Type B pancreatic cell (in vitro differentiated cells): ENCODE measurements around the gene ABCA9. TPM values are rescaled to one million over a fixed set of nuclear protein-coding genes. Genes with fewer than 3 reads are reported as not detected.

Source experiments
- DNase-seq: peaks from one replicate; pipeline ENCODE4 v3.0.0; 2021; ENCODE audit warnings: mixed read lengths; ENCODE audit not compliant: unreplicated experiment; ENCODE audit errors: extremely low spot score
- H3K27ac Mint-ChIP-seq: 2 replicates; pipeline ENCODE4 v1.8.0; 2021; ENCODE audit warnings: mild to moderate bottlenecking, mixed read lengths
- H3K27me3 Mint-ChIP-seq: 2 replicates; pipeline ENCODE4 v1.8.0; 2021; ENCODE audit warnings: mixed read lengths
- H3K36me3 Mint-ChIP-seq: 2 replicates; pipeline ENCODE4 v1.8.0; 2021; ENCODE audit warnings: mixed read lengths
- H3K4me1 Mint-ChIP-seq: one replicate; pipeline ENCODE4 v1.8.0; 2021; ENCODE audit warnings: mixed read lengths; ENCODE audit not compliant: unreplicated experiment
- H3K4me3 Mint-ChIP-seq: 2 replicates; pipeline ENCODE4 v1.8.0; 2021; ENCODE audit warnings: mild to moderate bottlenecking, mixed read lengths
- H3K9me3 Mint-ChIP-seq: 2 replicates; pipeline ENCODE4 v1.8.0; 2021; ENCODE audit warnings: mixed read lengths
- CTCF ChIP-seq: fragments of 200-600 bp; sonication (generic); conservative IDR thresholded peaks from 2 replicates; pipeline ENCODE4 v1.5.0; 2021; ENCODE audit warnings: antibody characterized with exemption, mild to moderate bottlenecking
- total RNA-seq: library from RNA; stranded (reverse); gene quantifications from 2 replicates; pipeline ENCODE4 v1.2.1, GENCODE V29; 2021; ENCODE audit warnings: low replicate concordance

The ABCA9 gene
- total RNA-seq, 1 donor from 2014 or later: 5.0 TPM

GRCh38 chr17:69057280-69057679 is 3.4 kb downstream of the ABCA9 start:
- Mint-ChIP-seq H3K27me3 (peaks cover 3% of the 10 kb centered on the region), H3K4me1 (peaks cover 16% of the 10 kb centered on the region), H3K36me3 (peaks cover 8% of the 10 kb centered on the region), H3K9me3 (peaks cover 6% of the 10 kb centered on the region), H3K27ac (no peak overlapping the region), H3K4me3 (no peak overlapping the region)
- no peak for DNase-seq
- no peak for TF ChIP-seq CTCF

- no peak for TF ChIP-seq CTCF
- Mint-ChIP-seq H3K9me3 (peaks cover 8% of the 10 kb centered on the region), H3K27ac (no peak overlapping the region), H3K4me3 (no peak overlapping the region), H3K36me3 (peaks cover 8% of the 10 kb centered on the region), H3K27me3 (peaks cover 3% of the 10 kb centered on the region), H3K4me1 (peaks cover 12% of the 10 kb centered on the region)
- DNase-seq: no peak
These were observed 4.4 kb downstream of the ABCA9 start for GRCh38 chr17:69056179-69056823.

DNA sequence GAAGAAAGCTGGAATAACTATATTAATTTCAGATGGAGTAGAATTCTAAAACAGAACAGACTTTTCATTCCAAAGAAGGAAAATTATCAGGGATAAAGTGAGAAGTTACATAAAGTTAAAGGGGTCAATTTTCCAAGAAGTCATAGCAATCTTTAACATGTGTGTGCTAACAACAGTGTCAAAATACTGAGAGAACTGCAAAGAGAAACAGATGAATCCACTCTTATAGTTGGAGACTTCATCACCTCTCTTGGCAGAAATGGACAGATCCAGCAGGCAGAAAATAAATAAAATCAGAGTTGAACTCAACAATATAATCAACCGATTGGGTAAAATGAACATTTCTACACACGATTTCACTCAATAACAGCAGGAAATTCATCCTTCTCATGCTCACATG is 5.4 kb downstream of the ABCA9 start:
- peaks cover 11% of the 10 kb centered on the region for H3K36me3 Mint-ChIP-seq
- H3K27ac Mint-ChIP-seq: no peak overlapping the region
- TF ChIP-seq CTCF: no peak
- H3K4me1 Mint-ChIP-seq: peaks cover 8% of the 10 kb centered on the region
- DNase-seq: no peak
- H3K4me3 Mint-ChIP-seq: no peak overlapping the region
- peaks cover 3% of the 10 kb centered on the region for H3K27me3 Mint-ChIP-seq
- H3K9me3 Mint-ChIP-seq: peaks cover 13% of the 10 kb centered on the region

- Mint-ChIP-seq H3K27me3 (peaks cover 3% of the 10 kb centered on the region), H3K4me3 (no peak overlapping the region), H3K36me3 (peaks cover 7% of the 10 kb centered on the region), H3K27ac (no peak overlapping the region), H3K9me3 (peaks cover 6% of the 10 kb centered on the region), H3K4me1 (peaks cover 17% of the 10 kb centered on the region)
- no peak for DNase-seq
- no peak for TF ChIP-seq CTCF
These were observed 9.5 kb downstream of the ABCA9 start for GRCh38 chr17:69050999-69051775.

DNA sequence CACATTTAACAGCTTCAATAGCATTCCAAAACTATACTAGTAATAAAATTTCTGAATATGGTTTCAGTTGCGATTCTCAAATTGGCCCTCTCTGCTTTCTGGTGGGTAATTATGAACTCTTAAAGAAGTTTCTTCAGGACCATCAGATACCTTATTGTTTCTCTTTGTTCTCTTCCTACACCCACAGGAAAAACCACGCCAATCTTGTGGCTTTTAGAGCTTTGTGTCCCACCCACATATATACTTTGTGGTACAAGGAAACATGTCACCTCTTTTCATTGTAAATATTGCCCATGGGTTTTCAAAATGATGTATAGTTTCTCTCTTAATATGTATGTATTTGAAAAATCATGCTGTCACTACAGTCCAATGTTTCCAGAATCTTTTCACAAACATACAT is 12.1 kb downstream of the ABCA9 start:
- TF ChIP-seq CTCF: no peak
- peaks cover 3% of the 10 kb centered on the region for H3K27me3 Mint-ChIP-seq
- H3K27ac Mint-ChIP-seq: no peak overlapping the region
- peaks cover 6% of the 10 kb centered on the region for H3K9me3 Mint-ChIP-seq
- peaks cover 6% of the 10 kb centered on the region for H3K36me3 Mint-ChIP-seq
- no peak overlapping the region for H3K4me3 Mint-ChIP-seq
- peaks cover 17% of the 10 kb centered on the region for H3K4me1 Mint-ChIP-seq
- no peak for DNase-seq
